DOHH2 (cell line): ENCODE measurements around the gene OR13H1.
"Not testable (repeated sequence)": the region's sequence is repeated elsewhere in the genome, so short reads cannot be mapped to it uniquely, and the experiment has no call there.

ENCODE experiments used
- H3F3A ChIP-seq: fragments of 200-600 bp; sonication (generic), shearing (Covaris generic); 2 replicates; pipeline ENCODE4 v1.6.0; 2016; ENCODE audit warnings: antibody characterized with exemption, mild to moderate bottlenecking; ENCODE audit not compliant: control insufficient read depth, insufficient read depth
- H3K27ac ChIP-seq: fragments of 200-600 bp; sonication (generic); 2 replicates; pipeline ENCODE4 v1.5.1; 2014; ENCODE audit warnings: low read depth, mild to moderate bottlenecking, low read length, moderate library complexity
- H3K27me3 ChIP-seq: fragments of 200-600 bp; sonication (generic); 2 replicates; pipeline ENCODE4 v1.6.1; 2014; ENCODE audit warnings: mild to moderate bottlenecking, low read length, mixed read lengths; ENCODE audit not compliant: control insufficient read depth
- H3K36me3 ChIP-seq: fragments of 200-600 bp; sonication (generic); 2 replicates; pipeline ENCODE4 v1.6.1; 2014; ENCODE audit warnings: mild to moderate bottlenecking, low read length, moderate library complexity, mixed read lengths; ENCODE audit not compliant: control insufficient read depth
- H3K4me1 ChIP-seq: fragments of 200-600 bp; sonication (generic); 2 replicates; pipeline ENCODE4 v1.6.1; 2014; ENCODE audit warnings: mild to moderate bottlenecking, low read length, mixed read lengths; ENCODE audit not compliant: control insufficient read depth
- H3K4me2 ChIP-seq: fragments of 200-600 bp; sonication (generic); 2 replicates; pipeline ENCODE4 v1.6.0; 2014; ENCODE audit warnings: mild to moderate bottlenecking, low read length, moderate library complexity
- H3K4me3 ChIP-seq: fragments of 200-600 bp; sonication (generic); 2 replicates; pipeline ENCODE4 v1.5.1; 2014; ENCODE audit warnings: mild to moderate bottlenecking, low read length, mixed read lengths
- H3K79me2 ChIP-seq: fragments of 200-600 bp; sonication (generic); 2 replicates; pipeline ENCODE4 v1.6.1; 2014; ENCODE audit warnings: mild to moderate bottlenecking, low read length, mixed read lengths; ENCODE audit not compliant: control insufficient read depth
- H3K9me2 ChIP-seq: fragments of 200-600 bp; sonication (generic); replicated peaks from 2 replicates; pipeline ENCODE4 v1.6.1; 2014; ENCODE audit warnings: mild to moderate bottlenecking, low read length, mixed read lengths; ENCODE audit not compliant: control insufficient read depth
- H3K9me3 ChIP-seq: fragments of 200-600 bp; sonication (generic); 2 replicates; pipeline ENCODE4 v1.6.1; 2014; ENCODE audit warnings: antibody characterized with exemption, low read length, mixed read lengths; ENCODE audit not compliant: control insufficient read depth, insufficient read depth
- H4K20me1 ChIP-seq: fragments of 200-600 bp; sonication (generic); 2 replicates; pipeline ENCODE4 v1.6.0; 2014; ENCODE audit warnings: low read depth, mild to moderate bottlenecking, antibody characterized with exemption, low read length, moderate library complexity; ENCODE audit not compliant: control insufficient read depth, insufficient read depth
- CTCF ChIP-seq: fragments of 200-600 bp; sonication (generic); IDR thresholded peaks from one replicate; pipeline ENCODE4 v1.5.1; 2014; ENCODE audit warnings: antibody characterized with exemption, mild to moderate bottlenecking, low read depth, low read length; ENCODE audit not compliant: poor library complexity, severe bottlenecking
- EZH2phosphoT487 ChIP-seq: fragments of 200-600 bp; sonication (generic); IDR thresholded peaks from 2 replicates; pipeline ENCODE4 v1.6.1; 2017; ENCODE audit warnings: borderline replicate concordance, mild to moderate bottlenecking, antibody characterized with exemption, low read length, moderate library complexity, mixed read lengths

The OR13H1 gene

GRCh38 chrX:131572372-131573014 lies 28.6 kb downstream of the OR13H1 start:
- Histone ChIP-seq H4K20me1 (no peaks in the 10 kb centered on the region), H3K79me2 (no peaks in the 10 kb centered on the region), H3K4me2 (no peak overlapping the region), H3K9me2 (no peaks in the 10 kb centered on the region), H3K4me3 (no peak overlapping the region), H3F3A (no peaks in the 10 kb centered on the region), H3K4me1 (no peaks in the 10 kb centered on the region), H3K9me3 (no peaks in the 10 kb centered on the region), H3K36me3 (no peaks in the 10 kb centered on the region), H3K27ac (no peak overlapping the region), H3K27me3 (no peaks in the 10 kb centered on the region)
- no peak for TF ChIP-seq EZH2phosphoT487
- TF ChIP-seq CTCF: no peak

- Histone ChIP-seq H3K4me1 (no peaks in the 10 kb centered on the region), H3K27me3 (no peaks in the 10 kb centered on the region), H3K4me3 (no peak overlapping the region), H3K9me3 (no peaks in the 10 kb centered on the region), H3K79me2 (no peaks in the 10 kb centered on the region), H3K27ac (no peak overlapping the region), H3K9me2 (no peaks in the 10 kb centered on the region), H3K36me3 (no peaks in the 10 kb centered on the region), H4K20me1 (no peaks in the 10 kb centered on the region), H3F3A (no peaks in the 10 kb centered on the region), H3K4me2 (no peak overlapping the region)
- no peak for TF ChIP-seq CTCF
- no peak for TF ChIP-seq EZH2phosphoT487
Measured at GRCh38 chrX:131577413-131577812, 33.5 kb downstream of the OR13H1 start.

GRCh38 chrX:131577999-131578734 lies 34.3 kb downstream of the OR13H1 start:
- no peaks in the 10 kb centered on the region for H3K27me3 ChIP-seq
- H3K9me2 ChIP-seq: no peaks in the 10 kb centered on the region
- no peak overlapping the region for H3K4me2 ChIP-seq
- H3K36me3 ChIP-seq: no peaks in the 10 kb centered on the region
- no peak for TF ChIP-seq CTCF
- no peak for TF ChIP-seq EZH2phosphoT487
- H3K4me1 ChIP-seq: no peaks in the 10 kb centered on the region
- no peaks in the 10 kb centered on the region for H3K9me3 ChIP-seq
- no peaks in the 10 kb centered on the region for H3K79me2 ChIP-seq
- H3K27ac ChIP-seq: no peak overlapping the region
- no peak overlapping the region for H3K4me3 ChIP-seq
- H3F3A ChIP-seq: no peaks in the 10 kb centered on the region
- H4K20me1 ChIP-seq: no peaks in the 10 kb centered on the region

- not testable (repeated sequence) for H4K20me1 ChIP-seq, H3K4me2 ChIP-seq, H3F3A ChIP-seq, H3K79me2 ChIP-seq, H3K27ac ChIP-seq, H3K27me3 ChIP-seq, H3K9me3 ChIP-seq, H3K36me3 ChIP-seq, H3K9me2 ChIP-seq, H3K4me1 ChIP-seq, H3K4me3 ChIP-seq
Measured at GRCh38 chrX:131578735-131579367, 35.0 kb downstream of the OR13H1 start.
